Activated CD4-positive, alpha-beta T cell treated with anti-CD3 and anti-CD28 coated beads for 1 hour (primary cell): Measurements from ENCODE around the gene CHST13.

Source experiments
- DNase-seq: peaks from one replicate; pipeline ENCODE4 v3.0.0-alpha.2; 2020

CHST13 gene, protein sequence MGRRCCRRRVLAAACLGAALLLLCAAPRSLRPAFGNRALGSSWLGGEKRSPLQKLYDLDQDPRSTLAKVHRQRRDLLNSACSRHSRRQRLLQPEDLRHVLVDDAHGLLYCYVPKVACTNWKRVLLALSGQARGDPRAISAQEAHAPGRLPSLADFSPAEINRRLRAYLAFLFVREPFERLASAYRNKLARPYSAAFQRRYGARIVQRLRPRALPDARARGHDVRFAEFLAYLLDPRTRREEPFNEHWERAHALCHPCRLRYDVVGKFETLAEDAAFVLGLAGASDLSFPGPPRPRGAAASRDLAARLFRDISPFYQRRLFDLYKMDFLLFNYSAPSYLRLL

DNA sequence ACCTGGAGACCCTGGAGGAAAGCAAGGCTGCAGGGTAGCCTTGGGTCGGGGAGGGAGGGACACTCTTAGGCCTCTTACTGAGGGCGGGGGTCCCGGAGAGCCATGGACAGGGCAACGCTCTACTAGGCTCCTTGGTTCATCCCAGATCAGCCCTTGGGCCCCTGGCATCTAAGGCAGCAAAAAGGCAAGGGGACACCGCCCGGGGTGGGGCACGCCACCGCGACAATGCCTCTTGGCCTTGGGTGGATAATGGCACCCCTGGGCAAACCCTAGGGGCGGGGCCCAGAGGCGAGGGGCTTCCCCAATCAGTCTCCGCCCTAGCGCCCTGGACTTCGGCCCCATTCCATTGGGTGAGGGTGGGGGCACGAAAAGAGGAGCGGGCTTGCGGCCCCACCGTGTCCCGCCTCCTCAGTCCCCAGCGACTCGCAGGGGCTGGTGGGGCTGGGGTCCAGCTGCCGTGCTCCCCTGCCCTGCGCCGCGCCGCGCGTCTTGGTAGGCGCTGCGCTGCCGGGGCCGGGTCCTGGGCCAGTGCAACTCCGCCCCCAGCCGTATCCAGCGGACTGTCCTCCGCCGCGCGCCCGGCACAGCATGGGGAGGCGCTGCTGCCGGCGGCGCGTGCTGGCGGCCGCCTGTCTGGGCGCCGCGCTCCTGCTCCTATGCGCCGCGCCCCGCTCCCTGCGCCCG lies at the start of gene CHST13:
TSS of gene CHST13 (plus strand) at position 411 of the 684 bp plus-strand sequence. CDS start at position 589, 178 bp downstream.
- DNase-seq: no peak

DNA sequence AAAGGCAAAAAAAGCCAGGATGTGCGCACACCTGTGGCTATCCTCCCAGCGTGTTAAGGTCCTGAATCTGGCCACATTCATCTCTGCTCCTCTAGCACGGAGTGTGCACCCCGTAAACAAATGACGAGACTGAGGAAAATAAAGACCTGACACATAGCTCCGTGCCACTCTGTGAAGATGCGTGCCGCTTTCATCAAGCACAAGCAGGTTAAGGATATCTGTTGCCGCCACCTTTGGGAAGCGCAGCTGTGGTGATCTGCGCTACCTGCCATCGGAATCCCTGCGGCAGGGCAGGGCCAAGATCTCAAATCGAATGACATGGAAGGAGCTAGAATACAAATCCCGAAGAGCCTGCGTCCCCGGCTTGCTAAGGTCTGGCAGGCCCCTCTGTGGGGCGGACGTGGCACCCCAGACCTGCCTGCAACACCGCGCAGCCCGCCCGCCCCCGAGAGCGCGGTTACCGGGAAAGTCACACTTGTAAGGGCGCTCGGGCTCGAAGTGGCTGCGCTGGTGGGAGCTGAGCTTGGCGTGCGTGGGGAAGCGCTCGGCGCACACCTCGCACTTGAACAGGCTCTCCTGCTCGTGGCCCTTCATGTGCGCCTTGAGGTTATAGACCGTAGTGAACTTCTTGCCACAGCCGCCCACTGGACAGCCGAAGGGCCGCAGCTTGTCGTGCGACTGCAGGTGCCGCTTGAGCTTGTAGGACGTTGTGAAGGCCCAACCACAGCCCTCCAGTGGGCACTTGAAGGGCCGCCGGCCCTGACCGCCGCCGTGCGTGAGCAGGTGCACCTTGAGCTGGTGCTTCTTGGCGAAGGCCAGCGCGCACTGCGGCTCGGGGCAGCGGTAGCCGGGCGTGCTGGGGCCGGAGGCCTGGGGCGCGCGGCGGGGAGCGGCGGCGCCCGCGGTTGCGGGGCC lies 49.2 kb upstream of the CHST13 start:
- no peak for DNase-seq

DNA sequence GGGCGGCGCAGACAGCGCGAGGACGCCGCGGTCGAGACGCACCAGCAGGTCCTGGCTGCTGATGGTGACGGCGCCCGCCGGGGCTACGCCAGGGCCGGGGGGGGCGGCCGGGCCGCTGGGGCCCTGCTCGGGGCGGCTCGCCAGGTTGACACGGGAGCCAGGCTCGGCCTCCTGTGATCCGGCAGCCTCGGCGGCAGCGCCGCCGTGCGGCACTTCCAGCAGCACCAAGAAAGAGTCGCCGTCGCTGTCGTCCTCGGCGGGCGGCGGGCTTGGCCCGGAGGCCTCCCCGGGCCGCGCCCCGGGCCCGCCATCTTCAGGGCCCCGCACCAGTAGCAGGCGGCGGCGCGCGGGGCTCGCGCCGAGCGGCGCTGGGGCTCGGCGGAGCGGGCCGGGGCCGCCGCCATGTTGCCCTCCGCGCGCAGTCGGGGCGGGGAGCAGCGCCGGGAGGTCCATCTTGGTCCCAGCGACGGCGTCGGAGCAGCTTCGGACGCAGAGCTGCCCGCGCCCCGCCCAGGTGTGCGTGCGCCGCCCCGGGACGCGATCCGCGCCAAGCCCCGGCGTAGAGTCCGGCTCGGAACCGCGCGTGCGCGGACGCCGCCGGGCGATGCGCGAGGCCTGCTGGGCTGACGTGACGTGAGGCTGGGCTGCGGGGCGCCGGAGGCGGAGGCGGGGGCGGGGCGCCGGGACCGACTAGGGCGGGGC lies 48.4 kb upstream of the CHST13 start, which contains the start of gene ZXDC:
TSS of gene ZXDC (minus strand) at position 479 of the 702 bp plus-strand sequence. CDS start at position 453, 26 bp downstream.
- peak; percentile 92 for DNase-seq

DNA sequence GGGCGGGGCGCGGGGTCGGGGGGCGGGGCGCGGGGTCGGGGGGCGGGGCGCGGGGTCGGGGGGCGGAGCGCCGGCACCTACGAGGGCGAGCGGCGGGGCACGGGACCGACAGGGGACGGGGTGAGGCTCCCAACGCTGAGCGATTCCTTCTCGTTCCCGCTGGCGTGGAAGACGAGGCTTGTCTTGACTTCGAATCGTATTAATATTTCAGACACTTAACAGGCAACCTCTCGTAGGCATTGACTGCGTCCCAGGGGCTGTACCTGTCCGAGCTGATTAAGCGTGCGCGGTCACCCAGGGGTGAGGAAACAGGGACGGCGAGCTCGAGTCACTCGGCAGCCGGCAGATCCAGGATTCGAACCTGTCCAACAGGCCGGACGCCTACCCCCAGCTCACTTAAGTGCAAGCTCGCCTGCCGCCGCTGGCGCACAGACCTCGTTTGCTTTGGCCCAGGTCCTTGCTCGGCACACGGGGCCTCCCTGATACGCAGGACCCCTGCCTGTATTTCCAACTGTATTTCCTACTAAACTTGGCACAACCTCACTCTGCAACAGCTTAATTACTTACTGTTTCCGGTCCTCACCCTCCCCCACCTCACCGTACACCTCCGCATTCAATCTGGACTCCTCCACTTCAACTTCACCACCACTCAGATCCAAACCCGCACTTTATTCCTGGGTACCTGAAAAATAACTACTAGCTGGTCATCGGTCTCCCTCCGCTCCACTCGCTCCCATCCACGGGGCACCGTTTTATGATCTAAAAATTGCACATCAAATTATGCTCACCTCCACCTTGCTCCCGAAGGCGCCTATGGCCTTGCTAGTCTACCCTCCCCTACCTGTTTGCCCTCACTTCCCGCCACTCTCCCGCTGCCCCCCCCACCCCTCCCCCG lies 47.5 kb upstream of the CHST13 start:
- DNase-seq: no peak

DNA sequence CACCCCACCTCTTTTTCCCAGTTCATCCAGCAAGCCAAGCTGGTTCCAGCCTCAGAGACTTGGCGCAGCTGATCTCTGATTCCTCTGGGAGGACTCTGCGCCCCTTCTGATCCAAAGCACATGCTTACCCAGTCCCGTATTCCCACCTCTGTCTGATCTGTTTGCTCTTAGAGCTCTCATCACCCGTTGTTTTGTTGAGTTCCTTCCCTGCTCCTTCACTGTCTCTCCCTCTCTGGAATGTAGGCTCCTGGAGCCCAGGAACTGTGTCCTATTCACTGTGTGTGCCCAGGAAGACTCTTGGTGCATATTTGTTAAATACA lies 46.9 kb upstream of the CHST13 start:
- no peak for DNase-seq

DNA sequence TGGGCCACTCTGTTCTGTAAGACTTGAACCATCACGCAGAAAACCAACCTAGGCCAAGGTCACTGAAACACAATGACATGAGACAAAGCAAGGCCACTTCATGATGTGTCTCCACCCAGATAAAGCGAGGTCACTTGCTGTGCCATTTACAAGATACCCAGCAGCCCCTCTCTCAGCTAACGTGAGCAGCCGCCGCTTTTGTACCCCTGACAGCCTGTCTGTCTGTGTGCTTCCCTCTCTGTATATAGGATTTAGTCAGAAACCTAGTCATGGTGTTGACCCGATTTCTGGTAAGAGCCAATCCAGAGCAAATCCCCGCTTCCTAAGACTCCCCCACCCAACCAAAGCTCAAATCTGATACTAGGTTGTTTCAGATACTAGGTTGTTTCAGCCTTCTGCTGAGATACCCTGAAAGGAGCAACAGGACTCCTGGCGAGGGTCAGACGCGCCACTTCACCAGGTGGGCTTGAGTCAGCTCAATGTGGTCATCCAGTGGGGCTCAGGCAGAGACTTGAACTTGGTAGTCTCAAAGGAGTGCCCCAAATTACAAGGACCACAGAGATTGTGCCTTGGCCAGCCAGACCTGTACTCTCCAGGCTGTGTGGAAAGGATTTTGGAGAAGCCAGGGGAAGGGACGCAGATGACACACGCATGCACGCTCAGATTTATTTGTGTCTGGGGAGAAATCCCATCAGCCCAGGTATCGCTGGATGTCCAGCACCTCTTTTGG lies 45.2 kb upstream of the CHST13 start:
- DNase-seq: no peak

DNA sequence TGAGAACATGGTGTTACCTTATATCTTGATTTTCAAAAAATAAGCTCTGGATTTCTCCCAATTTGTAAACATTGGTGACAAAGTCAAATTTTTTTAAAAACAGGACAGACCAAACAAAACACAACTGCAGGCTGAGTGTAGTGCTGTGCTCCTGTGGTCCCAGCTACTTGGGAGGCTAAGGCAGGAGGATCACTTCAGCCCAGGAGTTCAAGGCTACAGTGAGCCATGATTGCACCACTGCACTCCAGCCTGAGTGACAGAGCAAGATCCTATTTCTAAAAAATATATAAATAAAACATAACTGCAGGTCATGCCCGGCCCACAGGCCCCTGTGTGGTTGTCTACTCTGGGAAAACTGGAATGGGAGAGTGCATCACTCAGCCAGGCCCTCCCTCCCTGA lies 44.3 kb upstream of the CHST13 start:
- no peak for DNase-seq

DNA sequence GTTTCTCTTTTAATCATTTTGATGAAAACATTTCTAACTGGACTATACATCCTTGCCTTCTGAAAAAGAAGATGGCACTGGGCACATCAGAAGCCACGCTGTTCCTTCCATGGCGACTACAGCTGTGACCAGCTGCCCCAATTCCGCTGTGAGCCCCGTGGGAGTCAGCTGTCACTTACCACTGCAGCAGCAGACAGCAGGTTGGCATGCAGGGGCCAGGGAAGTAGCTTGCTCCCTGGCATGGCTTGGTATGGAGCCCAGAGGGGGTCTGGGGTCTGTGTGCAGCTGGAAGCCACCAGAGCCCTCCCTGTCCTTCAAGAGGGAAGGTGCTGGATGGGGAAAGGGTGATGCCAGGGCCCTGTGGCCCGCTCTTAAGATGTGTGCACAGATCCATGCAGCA lies 43.7 kb upstream of the CHST13 start:
- no peak for DNase-seq

DNA sequence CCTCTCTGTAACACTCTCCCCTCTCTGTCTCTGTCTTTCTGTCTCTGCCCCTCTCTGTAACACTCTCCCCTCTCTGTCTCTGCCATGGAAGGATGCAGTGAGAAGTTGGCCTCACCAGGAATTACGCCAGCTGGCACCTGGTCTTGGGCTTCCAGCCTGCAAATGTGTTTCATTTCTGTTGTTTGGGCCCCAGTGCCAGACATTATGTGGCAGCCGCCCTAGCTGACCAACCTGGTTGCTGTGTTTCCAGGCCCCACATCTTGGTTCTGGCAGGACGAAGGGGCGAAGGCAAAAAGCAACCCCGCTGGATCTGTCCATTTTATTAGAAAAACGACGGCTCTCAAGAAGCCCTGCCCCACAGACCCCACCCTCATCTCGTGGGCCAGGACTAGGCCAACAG lies 43.1 kb upstream of the CHST13 start:
- no peak for DNase-seq

DNA sequence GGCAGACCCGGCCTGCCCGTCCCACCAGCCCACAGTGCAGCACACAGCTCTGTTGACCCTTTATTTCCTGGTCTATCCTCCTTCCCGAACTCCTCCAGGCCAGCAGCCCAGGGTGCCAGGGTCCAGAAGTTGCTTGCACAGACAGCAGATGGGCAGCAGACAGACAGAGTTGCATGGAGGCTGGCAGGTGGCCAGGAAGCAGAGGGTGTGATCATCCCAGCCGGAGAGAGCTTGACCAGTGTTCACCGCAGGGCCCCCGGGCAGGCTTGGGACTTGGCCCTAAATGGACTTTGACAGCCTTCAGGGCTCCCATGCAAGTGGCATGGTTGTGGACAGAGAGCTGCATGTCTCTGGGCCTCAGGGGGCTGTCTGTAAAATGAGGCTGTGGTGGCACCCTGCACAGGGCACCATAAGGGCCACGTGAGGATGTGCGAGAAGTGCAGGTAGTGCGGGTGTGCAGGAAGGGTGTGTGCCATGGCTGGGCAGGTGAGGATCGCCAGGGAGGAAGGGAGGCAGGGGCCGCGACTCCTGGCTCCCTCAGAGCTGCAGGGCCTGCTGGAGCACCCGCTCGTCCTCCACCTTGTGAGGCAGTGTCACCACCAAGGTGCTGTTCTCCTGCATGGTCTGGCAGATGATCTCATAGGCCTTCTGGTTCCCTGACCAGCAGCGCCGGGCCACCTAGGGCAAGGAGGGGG lies 42.0 kb upstream of the CHST13 start:
- DNase-seq: no peak

DNA sequence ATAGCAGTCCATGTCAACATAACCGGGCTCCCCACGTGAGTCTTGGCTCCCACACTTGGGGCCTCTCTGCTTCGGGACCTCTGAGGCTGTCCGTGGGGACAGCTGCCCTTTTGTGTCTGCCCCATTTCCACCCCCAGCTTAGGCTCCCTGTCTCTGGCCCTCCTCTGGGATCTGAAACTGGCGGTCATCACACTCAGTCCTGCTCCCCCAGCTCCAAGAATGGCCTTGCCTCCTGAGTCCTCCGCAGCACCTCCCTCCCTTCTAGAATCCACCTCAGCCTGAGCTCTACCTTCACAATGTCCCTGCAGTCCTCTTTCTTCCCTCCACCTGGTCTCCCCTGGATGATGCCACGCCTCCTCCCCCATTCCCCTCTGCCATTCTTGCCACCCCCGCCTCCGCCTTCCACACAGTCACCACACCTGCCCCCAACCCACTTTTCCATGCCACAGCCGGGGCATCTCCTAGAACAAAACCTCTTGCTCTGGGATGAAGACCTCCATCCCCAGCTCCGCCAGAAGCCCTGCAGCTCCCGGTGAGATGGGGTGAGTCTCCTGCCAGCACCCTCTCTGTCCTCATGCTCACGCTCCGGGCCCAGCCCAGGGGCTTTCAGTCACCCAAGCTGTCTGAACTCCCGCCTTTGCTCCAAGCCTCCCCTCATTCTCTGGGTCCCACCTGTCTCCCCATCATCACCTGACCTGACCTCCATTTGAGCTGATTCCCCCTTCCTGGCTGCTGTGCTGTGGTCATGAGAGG lies 41.3 kb upstream of the CHST13 start:
- DNase-seq: no peak

DNA sequence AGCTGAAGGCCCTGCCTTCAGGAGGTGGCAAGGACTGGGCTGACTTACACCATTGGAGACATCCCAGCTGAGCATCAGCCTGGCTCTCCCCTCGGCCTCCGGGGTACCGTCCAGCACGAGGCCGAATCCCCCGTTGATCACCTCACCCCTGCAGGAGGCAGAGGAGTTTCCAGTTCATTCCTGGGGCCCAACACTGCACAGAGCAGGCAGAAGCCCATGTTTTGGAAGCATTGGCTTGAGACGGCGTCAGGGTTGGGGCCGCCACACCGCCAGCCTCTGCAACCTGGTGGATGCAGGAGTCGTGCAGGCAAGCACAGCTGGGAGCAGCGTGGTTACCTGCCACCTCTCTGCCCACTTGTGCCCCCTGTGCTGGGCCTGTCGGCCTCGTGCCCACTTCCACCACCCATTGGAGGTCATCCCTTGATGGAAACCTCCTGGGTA lies 40.6 kb upstream of the CHST13 start:
- DNase-seq: no peak

DNA sequence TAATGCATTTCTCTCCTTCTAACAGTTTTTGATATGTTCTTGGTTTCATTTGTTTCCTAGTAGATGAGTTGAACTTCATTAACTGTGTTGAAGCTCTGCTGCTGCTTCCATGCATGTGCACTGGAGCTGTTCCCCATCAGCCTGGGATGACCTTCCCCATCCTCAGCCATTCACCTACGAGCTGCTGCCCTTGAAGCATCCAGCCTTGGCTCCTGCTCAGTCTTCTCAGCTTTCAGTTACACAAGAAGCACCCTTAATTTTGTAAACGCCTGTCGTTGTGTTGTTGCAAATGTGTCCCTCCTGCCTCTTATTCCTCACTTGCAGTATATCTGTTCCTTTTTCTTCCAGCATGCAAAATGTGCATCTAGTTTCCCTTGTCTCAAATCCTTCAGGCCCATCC lies 39.8 kb upstream of the CHST13 start:
- no peak for DNase-seq

DNA sequence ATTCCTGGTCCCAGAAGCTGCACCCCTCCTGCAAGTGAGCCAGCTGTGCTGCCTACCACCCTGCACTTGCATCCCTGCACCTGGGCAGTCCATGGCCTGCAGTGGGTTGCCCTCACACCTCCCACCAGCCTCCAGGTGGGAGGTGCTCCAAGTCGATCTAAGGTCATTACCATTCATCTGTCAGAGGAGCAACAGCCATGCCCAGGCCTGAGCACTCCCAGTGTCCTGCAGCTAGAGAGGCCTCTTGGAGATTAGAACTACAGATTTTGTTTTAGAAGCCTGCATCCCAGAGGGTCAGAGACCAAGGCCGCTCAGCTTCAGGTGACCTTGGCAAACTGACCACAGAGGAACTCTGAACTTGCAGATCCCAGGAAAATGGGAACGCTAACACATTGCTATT lies 39.3 kb upstream of the CHST13 start:
- no peak for DNase-seq

DNA sequence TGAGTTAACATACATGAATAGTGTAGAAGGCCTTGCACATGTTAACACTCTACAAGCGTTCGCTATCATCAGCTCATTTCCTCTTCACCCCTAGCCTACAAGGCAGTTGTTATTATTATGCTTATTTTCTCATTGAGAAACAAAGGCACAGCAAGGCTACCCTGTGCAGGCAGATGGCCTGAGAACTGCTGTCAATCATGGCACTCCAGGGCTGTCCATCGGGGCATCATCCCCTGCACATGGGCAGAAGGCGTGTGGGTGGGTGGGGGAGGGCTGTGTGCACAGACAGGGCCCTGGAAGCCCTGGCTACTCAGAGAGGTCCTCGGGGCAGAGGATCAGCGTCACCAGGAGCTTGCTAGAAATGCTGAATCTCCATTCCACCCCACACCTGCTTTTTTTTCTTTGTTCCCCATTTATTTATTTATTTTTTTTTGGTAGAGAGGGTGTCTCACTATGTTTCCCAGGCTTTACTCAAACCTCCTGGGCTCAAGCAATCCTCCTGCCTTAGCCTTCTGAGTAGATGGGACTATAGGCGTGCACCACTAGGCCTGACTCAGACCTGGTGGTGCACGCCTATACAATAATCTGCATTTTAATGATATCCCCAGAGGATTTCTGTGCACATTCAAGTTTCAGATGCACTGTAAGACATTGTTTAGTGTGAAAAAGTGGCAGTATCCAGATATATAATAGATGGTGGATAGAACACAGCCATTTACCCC lies 38.6 kb upstream of the CHST13 start:
- no peak for DNase-seq

DNA sequence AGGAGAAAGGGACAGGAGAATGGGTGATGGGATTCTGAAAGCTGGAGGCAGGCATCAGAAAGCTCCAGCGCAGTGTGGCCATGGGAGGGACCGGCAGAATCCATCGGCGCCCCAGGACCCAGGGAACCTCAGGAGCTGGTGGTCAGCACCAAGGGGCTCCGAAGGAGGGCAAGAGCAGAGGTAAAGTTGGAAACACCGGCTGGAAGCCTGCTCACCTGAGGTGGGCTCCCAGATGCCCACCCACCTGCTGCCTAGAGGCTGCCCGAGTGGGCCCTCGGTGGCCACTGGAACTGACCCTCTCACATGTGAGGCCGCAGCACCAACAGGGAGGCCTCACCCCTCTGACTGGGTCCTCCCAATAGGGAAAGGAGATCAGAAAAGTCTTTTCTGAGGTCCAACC lies 38.0 kb upstream of the CHST13 start:
- DNase-seq: no peak

DNA sequence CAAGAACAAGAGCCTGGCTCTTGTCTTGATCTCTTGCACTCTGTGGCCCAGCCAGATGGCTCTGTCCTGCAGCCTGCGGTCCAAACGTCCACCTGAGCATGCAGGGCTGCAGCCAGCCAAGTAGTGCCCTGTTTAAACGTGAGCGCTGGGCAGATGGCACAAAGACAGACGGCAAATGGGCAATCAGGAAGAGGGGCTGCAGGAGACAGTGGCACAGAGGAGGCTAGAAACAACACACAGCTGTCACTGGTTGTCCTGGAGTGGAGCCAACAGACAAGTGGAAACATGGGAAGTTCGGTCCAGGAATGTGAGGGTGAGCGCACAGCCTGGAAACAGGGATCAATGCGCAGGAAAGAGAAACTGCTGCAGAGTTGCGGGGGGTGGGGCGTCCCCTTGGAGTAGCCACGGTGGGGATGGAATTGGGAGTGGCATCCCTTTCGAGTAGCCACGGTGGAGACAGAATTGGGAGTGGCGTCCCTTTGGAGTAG lies 37.6 kb upstream of the CHST13 start:
- no peak for DNase-seq

DNA sequence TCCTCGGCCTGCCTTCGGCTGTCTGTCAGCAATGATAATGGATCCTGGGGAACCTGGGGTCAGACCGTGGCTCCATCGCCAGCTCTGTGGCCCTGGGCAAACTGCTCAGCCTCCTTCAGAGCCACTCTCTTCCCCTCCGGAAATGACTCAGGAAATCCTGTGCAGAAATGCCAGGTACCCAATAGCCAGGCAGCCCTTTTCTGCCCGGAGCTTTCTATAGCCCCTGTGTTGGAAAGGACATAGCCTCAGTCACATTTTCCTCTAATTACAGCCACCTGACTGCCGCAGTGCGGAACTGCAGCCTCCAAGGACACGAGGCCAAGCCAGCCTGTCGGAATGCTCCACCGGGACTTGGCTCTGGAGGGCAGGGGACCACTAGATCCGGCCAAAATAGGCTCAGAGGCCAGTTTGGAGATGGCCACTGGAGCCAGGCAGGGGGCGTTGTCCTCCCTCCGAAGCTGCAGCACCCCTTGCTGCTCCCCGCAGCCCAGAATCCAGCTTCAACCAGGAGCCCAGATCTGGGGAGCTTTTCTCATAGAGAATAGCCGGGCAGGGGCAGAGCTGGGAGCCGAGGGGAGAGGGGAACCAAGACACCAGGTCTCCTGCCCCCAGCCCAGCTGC lies 36.7 kb upstream of the CHST13 start:
- DNase-seq: no peak
